NCI-H82 treated with DMSO at 0.1 percent for 48 hours (cell line): ENCODE results near the gene PLAC9.
"Not testable (repeated sequence)": the region's sequence is repeated elsewhere in the genome, so short reads cannot be mapped to it uniquely, and the experiment has no call there.

Source experiments
- DNase-seq: peaks from one replicate; lab custom pipeline; 2025; ENCODE audit not compliant: unreplicated experiment; lab: John Stamatoyannopoulos, UW

Gene PLAC9, protein sequence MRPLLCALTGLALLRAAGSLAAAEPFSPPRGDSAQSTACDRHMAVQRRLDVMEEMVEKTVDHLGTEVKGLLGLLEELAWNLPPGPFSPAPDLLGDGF

DNA sequence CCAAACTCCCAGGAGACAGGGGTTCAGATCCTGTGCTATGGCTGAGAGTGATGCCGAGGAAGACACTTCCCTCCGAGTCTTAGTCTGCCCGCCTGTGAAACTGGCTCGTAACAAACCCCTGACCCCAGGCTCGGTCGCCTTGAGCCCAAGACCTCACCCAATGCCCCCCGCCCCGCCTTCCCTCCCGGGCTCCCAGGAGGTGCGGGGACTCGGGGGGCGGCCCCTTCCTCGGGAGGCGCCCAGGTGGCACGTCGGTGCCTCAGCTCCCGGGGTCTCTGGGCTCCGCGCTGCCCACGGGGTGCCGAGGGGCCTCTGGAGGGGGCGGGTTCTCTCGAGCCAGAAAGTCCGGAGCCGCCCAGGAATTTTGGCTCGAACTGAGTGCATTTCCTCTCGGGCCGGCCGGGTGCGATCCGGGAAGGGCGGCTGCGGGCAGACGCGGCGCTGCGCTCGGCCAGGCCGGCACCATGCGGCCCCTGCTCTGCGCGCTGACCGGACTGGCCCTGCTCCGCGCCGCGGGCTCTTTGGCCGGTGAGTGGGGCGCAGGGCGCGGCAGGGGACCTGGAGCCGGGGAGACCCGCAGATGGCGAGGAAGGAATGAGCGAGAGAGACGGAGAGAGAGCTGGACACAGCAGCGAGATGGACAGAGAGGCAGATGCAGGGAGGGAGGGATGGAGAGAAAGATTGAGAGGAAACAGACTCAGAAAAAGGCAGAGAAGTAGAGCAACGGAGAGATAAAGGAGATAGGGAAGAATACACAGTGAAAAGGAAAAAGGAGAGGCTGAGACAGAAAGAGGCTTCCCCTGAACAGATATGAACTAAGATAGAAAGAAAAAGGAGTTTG lies at the start of gene PLAC9:
Gene PLAC9 (plus strand): TSS at position 432 of the 841 bp plus-strand sequence. CDS start 33 bp downstream, at position 465.
- no peak for DNase-seq

DNA sequence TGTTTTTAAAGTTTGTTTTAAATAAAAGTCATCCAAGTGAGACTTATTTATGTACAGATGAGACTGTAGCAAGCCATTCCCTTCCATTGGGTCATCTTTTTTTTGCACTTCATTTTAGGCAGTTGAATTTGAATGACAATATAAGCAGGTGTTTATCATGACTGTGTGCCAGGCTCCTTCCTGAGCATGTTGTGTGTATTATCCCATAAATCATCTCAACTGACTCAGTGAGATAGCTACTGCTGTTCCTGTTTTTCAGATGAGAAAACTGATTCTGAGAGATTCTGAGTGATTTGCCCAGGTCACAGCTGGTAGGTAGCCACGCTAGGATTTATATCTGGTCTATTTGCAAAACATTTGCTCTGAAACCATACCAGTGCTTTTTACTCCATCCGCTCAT lies 42.4 kb upstream of the PLAC9 start:
- DNase-seq: no peak

DNA sequence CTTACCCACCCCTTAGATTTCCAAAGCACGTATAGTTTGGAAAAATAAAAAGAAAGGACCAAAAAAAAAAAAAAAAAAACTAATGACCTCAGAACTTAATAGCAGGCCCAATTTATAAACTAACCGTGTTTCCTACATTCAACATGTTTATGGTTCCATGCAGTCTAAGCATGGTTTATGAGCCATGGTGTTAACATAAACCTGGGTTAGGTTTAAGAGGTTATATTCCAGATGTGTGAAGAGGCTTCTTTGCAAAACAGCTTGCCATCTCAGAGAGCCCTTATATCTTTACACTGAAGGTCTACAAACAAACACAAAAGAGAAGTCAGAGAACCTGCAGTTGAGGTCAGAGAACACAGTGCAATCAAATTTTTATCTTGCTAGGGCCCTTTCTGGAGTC lies 38.3 kb upstream of the PLAC9 start:
- DNase-seq: no peak

DNA sequence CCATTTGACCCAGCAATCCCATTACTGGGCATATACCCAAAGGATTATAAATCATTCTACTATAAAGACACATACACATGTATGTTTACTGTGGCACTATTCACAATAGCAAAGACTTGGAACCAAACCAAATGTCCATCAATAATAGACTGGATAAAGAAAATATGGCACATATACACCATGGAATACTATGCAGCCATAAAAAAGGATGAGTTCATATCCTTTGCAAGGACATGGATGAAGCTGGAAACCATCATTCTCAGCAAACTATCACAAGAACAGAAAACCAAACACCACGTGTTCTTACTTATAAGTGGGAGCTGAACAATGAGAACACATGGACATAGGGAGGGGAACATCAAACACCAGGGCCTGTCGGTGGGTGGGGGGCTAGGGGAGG lies 34.3 kb upstream of the PLAC9 start:
- not testable (repeated sequence) for DNase-seq

DNA sequence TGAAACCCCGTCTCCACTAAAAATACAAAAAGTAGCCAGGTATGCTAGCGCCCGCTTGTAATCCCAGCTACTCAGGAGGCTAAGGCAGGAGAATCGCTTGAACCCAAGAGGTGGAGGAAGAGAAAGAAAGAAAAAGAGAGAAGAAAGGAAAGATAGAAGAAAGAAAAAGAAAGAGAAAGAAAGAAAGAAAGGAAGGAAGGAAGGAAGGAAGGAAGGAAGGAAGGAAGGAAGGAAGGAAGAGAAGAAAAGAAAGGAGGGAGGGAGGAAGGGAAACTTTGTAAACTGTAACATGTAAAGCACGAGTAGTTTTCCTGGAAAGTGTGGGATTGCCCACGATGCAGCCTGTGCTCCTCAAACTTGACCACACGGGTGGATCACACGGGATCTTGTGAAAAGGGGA lies 33.2 kb upstream of the PLAC9 start:
- DNase-seq: not testable (repeated sequence)

DNA sequence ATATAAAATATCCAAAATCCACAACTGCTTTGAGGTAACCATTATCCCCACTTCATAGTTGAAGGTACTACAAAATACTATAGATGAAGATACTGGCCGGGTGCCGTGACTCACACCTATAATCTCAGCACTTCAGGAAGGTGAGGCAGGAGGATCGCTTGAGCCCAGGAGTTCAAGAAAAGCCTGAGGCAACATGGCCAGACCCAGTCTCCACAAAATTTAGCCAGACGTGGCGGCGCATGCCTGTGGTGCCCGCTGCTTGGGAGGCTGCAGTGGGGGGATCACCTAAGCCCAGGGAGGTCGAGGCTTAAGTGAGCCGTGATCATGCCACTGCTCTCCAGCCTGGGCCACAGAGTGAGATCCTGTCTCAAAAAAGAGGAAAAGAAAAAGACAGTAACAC lies 32.4 kb upstream of the PLAC9 start:
- no peak for DNase-seq

DNA sequence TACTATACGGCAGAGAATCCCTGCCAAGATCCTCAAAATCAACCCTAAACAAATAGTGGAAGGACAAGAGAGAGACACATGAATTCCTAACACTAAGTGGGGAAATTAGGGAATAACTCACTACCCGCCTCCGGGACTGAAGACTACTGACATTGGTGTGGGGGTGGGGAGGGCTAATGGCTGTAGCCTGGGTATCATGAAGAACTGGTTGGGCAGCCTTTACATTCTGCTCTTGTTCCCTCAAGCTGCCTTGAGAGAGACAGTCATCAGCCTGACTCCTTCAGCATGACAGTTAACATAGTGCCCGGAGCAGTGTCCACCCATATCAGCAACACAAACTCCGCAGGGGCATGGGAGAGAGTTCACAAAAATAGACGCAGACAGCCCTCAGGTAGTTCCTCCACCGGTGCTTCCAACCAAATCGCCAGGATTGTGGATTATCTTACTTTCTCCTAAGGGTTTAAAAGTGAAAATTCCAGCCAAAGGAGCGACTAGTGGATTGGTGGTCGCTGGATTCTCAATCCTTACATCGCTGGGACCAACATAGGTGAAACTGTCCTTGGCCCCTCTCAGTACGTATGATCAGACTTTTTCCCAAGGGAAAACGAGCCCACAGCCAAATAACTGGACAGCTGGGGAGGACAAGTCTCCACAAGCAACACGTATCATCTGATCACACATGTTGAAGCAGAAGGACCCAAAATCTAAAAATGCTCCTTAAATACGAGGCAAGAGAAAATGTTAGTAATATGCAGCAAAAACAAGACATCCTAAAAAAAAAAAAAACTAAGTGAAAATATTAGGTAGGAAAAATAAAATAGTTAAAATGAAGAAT lies 31.5 kb upstream of the PLAC9 start:
- no peak for DNase-seq

DNA sequence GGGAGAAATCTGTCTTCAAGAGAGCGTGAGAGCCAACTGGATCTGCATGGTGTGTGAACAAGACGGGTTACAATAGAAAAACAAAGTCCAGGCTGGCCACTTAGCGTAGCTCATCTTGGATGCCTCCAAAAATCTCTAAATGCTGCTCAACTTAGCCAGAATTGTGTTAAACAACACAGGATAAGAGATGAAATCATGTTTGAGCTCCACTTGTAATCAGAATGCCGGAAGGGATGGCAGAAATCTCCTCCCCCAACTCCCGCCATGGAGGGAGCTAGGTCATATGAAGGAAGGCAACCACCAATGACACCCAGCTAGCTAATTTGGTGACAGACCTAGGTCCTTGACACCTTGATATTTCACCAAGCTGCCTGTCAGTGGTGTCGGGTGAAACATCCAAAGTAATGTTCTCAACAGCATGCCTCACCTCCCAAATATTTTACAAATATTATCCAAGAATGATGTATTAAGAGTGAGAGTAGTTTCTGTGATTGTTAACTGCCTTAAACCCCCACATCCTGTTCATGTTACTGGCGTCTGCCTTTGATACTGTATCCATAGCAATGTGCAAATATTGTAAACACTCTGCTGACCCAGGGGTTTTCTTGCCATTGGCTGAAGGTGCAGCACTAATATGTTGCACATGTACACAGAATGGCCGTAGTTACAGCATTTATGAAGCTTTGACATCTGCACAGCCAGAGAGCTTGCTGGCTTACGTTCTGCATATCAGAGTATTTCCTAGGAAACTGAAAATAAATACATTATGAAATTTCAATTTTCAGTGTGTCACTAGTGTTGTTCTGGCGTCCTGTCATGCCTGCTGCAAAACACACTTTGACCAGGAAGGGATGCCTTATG lies 28.2 kb upstream of the PLAC9 start:
- DNase-seq: no peak

DNA sequence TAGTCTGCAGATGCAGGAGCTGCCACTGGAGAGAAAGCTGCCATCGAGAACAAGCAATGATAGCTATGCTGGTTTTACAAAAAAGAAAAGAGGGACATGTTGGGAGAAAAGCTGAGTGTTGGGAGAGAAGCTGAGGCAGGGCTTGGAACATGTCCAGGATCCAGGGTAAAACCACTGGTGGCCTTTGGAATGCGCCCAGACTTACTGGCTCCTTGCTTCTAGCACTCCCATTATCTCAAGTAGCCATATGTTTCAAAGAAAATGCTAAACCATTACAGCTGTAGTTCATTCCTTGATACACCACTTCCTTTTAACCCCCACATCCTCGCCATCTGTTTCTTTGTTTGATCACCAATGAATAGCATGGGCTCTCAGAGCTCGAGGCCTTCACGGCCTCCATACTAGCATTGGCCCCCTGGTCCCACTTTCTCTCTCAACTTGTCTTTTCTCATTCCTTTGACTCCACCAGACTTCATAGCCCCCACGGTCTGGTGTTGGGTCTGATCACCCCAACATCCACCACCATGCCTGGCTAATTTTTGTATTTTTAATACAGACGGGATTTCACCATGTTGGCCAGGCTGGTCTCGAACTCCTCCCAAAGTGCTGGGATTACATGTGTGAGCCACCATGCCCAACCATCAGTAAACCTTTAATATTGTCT lies 23.8 kb upstream of the PLAC9 start:
- DNase-seq: no peak

DNA sequence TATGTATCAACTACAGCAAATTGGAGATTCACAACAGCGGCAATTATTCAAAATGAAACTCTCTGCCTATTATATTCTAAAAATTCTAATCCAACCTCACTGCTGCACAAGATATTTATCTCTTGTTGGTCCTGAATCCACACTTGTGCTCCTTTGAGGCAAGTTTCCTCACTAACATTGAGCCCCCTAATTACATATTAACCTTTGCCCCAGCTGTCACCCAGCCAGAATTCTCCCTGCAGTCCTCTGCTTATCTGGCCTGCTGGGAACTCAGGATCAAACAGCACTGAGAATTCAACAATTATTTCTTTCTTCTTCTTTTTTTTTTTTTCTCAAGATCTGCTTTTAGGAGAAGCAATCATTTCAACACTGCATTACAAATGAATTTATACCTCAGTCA lies 21.5 kb upstream of the PLAC9 start:
- no peak for DNase-seq

DNA sequence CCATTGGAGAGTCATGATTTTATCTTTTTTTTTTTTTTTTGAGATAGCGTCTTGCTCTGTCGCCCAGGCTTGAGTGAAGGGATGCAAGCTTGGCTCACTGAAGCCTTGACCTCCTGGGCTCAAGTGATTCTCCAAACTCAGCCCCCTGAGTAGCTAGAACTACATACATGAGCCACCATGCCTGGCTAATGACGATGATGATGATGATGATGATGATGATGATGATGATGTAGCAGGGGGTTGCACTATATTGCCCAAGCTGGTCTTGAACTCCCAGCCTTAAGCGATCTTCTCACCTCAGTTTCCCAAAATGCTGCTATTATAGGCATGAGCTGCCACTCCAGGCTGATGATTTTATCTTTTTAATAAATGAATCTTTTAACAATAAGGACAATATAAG lies 13.9 kb upstream of the PLAC9 start:
- no peak for DNase-seq

DNA sequence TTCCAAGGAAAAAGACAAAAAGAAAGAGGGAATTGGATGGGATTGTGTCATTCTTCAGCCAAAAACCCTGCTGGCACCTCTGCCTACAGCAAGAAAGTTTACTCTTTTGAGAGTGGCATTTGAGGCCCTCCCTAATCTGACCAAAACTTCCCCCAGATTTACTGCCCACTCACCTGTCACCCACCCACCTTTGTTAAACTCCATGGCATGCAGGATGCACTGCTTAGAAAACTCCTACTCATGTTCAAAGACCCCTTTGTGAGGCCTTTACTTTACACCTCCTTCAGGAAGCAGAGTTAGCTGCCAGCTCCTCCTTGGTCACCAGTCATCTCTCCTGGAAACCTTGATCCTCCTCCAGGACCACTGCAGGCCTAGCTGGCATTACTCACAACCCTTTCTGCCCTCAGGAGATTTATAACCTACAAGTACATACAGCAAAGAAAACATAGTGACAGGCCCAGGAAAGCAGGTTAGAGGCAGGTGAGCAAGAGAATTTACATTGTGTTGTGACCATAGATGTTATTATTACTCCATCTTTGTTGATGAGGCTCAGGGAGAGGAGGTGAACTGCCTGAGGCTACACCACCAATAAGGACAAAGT lies 10.3 kb upstream of the PLAC9 start:
- DNase-seq: no peak

DNA sequence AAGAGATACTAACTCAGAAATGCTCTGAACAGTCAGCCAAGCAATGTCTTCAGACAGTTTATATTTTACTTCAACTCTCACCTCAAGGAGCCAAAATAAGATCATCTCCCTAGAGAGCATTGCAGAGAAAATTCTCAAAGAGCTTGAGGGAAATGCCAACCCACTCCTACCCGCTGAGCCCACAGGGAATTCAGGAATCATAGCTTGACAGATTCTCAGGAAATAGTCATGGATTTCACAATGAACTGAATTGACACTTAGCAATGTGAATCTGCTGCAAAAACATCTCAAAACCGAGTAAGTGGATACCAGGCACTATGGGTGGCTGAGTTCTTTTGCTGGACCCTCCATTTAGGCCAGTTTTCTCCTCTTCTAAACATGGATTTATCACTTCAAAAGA lies 9.8 kb upstream of the PLAC9 start:
- DNase-seq: no peak

DNA sequence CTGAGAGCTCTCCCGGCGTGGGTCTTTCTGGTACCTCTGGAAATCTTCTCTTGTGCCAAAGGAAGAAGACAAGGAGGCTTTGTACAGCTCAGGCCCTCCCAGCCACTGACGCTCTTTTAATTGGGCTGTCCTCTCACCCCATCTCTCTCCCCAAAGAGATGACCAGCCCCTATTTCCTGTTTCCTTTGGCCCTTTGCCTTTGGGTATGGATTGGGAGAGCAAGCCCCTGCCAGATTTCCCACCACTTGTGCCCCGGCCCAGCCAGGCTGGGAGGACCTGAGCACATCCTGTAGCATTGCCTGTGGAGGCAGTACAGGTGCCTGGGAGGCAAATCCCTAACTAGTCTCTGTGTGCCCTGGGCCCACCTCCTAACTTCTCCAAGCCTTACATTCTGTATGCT lies 5.7 kb upstream of the PLAC9 start:
- no peak for DNase-seq

DNA sequence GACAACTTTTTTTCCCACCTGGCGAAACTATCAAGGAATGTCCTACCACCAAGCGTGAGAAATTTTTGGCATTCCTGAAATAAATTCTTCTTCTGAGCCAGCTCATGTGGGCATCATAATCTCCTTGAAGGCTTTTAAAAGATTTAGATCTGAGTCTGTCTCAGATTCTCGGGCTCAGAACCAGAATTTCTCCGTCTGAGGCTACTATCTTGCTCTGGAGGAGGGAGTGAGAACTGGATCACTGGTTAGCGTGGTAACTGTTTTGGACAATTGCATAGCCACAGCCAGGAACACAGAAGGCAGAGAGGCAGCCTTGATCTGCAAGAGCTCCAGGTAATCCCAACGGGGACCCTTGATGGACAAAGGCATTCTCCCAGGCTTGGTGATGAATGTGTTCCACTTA lies 1.0 kb upstream of the PLAC9 start:
- DNase-seq: no peak

DNA sequence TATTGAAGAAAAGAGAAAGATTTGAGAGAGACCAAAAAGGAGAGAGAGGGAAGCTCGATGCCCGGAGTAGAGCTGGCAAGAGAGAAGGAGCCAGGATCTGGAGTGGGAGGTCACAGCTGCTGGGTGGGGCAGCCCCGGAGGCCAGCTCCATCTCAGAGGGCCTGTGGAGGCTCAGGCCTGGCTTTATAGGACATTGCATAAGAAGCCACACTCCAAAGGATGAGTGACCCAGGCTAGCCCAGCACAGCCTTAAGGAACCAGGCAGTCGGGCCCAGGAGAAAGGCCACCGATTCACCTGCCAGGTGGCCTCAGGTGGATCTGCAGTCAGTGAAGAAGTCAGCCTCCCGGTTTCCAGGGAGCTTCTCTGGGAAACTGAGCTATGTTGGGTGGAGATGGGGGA lies 676 bp downstream of the PLAC9 start:
- no peak for DNase-seq

DNA sequence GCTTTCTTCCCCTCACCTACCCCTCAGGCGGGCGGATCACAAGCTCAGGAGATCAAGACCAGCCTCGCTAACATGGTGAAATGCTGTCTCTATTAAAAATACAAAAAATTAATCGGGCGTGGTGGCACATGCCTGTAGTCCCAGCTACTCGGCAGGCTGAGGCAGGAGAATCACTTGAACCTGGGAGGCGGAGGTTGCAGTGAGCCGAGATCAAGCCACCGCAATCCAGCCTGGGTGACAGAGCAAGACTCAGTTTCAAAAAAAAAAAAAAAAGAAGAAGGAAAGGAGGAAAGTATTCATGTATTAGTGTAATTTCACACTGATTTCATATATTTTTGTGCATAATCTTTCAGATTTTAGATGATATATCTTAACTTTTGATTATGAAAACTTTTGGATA lies 1.2 kb downstream of the PLAC9 start:
- not testable (repeated sequence) for DNase-seq

DNA sequence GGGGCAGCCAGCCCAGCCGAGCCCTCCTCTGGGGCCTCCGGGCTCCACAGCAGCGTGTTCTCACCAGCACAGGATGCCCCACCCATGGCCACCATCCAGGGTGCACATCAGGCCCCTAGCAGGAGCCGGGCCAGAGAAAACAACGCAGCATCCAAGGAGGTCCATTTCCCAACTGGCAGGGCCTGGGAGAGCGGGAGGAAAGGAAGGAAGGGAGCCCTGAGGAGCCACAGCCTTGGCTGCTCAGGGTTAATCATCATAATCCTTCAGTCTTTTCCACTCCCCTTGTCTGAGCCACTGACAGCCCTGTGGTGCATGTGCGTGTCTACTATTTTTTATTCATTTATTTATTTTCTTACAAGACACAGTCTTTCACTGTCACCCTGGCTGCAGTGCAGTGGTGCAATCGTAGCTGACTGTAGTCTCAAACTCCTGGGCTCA lies 3.6 kb downstream of the PLAC9 start:
- DNase-seq: no peak

DNA sequence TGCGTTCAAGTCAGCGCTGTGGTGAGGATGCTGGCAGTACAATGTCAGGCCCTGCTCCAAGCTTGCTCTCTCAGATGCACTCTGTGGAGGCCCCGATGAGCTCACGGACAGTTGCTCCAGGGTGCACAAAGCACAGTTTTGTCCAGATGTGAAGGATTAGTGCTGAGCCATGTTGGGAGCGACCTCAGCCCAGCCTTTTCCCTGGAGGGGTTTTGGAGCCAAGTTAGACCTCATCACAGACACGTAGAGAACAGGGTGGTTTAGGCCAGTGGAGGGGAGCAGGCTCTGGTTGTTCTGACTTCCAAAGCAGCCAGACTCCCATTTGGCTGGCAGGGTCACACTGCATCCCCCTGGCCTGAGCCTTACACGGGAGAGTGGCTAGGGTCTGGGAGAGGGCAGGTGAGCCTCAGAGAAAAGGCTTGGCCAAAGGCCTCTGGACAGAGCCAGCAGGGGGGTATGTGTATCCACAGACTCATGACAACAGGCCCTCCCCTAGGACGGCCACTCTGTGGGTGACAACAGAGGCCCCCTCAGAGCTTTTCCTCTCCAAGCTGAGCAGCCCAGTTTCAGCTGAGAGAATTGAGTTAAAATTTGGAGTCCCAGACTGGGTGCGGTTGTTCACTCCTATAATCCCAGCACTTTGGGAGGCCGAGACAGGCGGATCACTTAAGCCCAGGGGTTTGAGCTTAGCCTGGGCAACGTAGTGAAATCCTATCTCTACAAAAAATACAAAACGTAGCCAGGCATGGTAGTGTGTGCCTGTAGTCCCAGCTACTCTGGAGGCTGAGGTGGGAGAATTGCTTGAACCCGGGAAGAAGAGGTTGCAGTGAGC lies 4.7 kb downstream of the PLAC9 start:
- no peak for DNase-seq
